NCI-H1930 (cell line): Measurements from ENCODE around the gene LIMK1.
"Not testable (repeated sequence)": the region's sequence is repeated elsewhere in the genome, so short reads cannot be mapped to it uniquely, and the experiment has no call there.

Experiments used
- DNase-seq, 2 experiments: peaks; one replicate each; lab custom pipeline; 2025; lab: John Stamatoyannopoulos, UW

The LIMK1 gene

DNA sequence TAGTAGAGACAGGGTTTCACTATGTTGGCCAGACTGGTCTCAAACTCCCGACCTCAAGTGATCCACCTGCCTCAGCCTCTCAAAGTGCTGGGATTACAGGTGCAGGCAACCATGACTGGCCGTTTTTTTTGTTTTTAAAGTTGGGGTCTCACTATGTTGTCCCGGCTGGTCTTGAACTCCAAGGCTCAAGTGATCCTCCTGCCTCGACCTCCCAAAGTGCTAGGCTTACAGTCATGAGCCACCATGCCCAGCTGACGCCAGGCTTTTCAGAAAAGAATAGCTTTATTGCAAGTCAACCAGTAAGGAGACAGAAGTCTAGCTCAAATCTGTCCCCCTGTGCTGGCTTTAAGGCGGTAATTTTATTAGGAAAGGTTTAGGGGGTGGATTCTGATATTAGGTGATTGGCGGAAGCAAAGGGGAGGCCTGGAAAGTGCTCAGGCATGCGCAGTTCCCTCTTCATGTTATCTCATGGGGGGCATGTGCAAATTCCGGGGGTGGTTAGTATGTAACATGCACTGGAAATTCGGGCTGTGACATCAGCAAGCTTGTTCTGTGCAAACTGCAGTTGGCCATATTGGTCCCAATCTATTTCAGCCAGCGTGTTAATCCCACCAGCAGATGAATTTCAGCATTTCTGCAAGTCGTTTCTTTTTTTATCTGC, 42.7 kb downstream of the LIMK1 start:
- no peak for DNase-seq

DNA sequence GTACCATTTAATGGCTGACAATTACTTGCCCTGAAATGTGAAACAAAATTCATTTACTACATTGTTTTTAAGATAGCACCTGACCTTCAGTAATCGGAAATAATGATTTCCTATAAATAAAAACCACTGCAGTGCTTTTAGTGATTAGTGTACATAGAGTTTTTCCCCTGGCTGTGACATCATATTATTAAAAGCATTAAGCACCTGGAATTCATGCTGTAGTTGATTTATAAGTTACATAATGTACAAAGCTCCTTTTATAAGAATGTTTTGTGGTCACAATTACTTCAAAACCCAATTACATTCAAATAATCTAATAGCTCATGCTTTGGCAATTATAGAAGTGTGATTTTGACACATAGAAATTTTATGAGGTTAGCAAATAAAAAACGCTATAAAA, 46.3 kb downstream of the LIMK1 start:
- no peak for DNase-seq

DNA sequence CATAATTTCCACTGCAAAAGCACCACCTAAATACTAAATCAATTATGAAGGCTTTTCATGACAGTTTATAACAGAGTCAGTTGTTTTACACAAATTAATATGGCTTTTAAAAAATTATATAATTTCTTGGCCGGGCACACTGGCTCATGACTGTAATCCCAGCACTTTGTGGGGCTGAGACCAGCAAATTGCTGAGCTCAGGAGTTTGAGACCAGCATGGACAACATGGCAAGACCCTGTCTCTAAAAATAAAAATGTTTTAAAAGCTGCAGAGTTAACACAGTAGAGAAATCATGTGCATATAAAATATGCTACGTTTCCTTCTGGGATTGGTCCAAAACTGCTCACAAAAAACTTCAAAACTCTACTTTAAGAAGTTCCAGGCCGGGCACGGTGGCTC, 46.9 kb downstream of the LIMK1 start:
- no peak for DNase-seq

DNA sequence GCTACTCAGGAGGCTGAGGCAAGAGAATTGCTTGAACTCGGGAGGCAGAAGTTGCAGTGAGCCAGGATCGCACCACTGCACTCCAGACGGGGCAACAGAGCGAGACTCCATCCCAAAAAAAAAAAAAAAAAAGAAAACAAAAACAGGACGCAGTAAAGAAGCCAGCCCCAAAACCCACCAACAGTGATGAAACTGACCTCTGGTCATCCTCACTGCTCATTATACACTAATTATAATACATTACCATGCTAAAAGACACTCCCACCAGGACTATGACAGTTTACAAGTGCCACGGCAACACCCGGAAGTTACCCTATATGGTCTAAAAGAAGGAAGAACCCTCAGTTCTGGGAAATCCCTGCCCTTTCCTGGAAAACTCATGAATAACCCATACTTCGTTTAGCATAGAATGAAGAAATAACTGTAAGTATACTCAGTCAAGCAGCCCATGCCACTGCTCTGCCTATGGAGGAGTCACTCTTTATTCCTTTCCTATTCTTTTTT, 50.6 kb downstream of the LIMK1 start:
- DNase-seq, result no peak

DNA sequence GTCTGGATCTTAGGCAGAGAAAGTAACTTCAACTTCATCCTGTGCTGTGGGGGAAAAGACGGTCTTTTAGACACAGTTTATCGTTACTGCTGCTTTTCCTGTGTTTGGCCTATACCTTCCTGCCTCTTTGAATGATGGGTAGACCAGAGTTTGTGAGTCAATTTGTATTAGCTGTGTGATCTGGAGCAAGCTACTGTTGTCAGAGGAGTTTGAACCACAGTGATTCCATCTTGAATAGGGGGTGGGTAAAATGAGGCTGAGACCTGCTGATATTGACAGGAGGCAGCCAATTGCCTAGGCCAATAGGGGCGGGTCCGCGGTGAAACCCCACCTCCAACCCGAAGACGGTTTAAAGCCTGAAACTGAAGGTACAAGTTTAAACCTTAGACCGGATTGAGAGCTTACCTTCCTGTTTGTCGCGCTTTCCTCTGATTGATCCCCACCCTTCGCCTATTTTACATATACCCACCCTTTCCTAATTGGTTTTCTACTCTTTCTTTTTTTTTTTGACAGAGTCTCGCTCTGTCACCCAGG, 54.8 kb downstream of the LIMK1 start:
- no peak for DNase-seq

DNA sequence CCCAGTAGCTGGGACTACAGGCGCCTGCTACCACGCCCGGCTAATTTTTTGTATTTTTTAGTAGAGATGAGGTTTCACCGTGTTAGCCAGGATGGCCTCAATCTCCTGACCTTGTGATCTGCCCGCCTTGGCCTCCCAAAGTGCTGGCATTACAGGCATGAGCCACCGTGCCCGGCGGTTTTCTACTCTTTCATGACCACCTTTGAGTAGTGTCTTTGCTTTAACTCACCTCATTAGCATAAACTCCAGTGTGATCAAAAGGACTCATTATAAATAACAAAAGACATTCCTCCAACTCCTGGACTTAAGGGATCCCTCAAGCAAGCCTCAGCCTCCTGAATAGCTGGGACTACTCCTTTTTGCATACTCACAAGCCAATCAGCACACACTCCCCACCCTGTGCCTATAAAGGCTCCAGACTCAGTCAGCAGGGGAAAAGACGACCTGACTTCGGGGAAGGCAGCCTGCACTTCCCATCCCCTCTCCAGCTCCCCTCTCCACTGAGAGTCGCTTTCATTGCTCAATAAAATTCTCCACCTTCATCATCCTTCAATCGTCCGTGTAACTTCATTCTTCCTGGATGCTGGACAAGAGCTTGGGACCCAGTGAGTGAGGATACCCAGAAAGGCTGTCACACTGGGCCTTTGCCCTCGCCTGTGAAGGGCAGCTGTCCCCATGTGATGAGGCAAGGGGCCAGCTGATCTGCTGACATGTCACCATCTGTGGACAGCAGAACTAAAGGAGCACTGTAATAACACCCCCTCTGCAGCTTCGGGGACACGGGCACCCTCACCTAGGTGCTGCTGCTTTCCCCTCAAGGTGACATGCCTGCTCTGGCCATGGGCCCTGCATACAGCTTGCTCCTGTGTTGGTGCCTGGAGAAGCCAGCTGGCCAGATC, 55.6 kb downstream of the LIMK1 start:
- no peak for DNase-seq

DNA sequence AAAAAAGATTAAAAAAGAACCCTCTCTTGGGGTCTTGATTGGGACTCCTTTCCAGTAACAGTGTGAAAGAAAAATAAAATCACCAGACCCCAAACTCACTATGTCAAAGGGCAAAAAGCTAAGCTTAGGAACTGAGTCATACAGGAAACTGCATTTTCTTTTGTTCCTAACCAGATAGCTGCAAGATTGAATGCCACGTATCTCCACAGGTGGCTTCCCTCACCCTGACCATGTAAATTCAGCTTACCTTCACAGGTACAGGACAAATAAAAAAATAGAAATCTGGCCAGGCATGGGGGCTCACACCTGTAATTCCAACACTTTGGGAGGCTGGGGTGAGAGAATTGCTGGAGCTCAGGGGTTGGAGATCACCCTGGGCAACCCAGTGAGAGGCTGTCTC, 58.1 kb downstream of the LIMK1 start:
- DNase-seq, result no peak

DNA sequence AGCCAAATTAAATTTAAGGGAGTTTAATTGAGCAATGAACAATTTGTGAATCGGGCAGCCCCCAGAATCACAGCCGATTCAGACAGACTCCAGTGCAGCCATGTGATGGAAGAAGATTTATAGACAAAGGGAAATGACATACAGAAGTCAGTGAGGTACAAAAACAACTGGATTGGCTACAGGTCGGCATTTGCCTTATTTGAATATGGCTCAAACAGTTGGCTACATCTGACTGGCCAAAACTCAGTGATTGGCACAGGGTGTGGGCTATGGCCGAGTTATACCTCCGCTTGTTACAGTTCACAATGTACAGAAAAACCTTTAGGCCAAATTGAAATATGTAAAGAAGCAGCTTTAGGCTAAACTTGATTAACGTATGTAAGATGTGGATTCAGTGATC, 59.8 kb downstream of the LIMK1 start:
- DNase-seq, result no peak

DNA sequence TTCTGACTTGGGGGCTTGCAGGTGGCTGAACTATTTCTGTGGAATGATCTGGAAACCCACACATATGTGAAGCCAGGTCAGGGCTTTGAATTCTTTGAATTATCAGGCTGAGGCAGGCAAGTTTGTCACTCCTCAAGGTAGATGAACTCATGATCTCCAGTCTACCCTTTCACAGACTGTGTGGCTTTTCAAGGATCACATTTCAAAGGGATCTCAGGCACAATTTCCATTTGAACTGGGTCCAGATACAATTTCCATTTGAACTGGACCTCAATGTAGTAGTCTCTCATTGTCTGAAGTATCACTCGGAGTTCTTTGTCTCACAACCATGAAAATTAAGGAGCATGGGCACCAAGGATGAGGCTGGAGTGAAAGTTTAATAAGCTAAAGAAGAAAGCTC, 64.9 kb downstream of the LIMK1 start:
- no peak for DNase-seq

DNA sequence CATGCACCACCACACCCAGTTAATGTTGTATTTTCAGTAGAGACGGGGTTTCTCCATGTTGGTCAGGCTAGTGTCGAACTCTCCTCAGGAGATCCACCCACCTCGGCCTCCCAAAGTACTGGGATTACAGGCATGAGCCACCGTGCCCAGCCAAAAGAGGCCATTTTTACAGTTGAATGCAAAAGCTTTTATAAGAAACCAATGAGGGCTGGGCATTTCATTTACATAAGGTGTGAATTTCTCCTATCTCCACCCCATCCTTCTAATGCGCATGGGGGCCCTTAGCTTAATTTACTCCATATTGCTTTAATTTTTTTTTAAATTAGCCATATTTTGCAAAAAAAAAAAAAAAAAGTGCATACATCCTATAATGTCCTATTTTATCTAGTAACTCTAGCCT, 65.5 kb downstream of the LIMK1 start:
- no peak for DNase-seq

DNA sequence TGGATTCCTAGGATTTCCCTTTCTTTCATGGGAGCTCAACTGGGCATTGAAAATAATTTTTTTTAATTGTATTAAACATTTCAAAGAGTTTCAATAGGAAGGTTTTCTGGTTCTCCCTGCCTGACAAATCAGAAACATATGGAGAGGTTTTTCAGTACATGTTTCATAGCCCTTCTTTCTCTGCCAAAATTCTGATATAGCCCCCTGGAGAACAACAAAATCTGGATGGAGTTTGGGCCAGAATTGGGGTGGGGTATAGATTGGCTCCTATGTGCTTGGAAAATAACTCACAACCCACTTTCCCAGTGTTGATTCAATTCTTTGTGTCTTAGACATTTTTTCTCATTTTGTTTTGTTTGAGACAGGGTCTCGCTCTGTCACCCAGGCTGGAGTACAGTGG, 66.0 kb downstream of the LIMK1 start:
- DNase-seq, result no peak

DNA sequence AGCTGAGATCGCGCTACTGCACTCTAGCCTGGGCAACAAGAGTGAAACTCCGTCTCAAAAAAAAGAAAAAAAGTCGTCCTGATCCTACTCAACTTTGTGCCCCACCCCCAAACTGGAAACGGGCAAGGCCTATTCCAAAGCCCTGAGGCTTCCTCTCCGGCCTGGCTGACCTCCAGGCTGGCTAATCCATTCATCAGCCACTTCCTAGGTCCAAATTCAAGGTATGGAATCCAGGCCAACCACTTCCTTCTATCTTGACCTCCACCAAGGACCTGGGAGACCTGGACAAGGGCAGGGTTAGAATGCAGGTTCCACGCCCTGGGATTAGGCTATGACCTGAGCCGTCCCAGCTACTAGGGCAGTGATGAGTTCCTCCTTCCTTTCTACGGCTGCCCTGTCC, 70.1 kb downstream of the LIMK1 start:
- no peak for DNase-seq

DNA sequence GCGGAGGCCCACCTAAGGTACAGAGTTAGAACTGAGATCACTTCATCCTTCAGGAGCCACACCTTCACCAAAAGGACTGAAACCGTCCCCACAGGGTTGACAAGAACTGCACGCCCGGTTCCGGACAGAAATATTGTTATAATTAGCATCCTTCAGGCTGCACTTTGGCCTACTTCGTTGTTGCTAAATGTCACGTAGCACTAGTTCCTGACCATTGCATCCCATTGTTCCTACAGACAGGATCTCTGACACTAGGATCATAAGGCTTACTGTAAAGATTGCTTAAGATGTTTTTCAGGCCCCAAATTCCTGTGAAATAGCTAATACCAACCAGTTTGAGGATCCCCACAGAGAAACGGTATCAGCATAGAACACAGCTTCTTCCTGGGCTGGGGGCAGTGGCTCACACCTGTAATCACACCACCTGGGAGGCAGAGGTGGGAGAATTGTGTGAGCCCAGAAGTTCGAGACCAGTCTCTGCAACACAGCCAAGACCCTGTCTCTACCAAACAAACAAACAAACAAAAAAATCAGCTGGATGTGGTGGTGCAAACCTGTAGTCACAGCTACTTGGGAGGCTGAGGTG, 72.3 kb downstream of the LIMK1 start:
- no peak for DNase-seq

DNA sequence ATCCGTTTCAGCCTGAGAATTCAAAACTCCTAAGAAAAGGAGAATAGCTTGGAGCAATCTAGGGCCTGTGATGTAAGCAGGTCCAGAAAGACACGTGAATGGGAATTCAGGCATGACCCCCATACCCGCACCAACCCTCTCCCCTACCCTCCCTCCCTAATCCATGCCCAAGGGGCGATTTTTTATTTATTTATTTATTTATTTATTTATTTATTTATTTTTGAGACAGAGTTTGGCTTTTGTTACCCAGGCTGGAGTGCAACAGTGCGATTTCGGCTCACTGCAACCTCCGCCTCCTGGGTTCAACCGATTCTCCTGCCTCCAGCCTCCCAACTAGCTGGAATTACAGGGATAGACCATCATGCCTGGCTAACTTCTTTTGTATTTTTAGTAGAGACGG, 74.0 kb downstream of the LIMK1 start:
- no peak for DNase-seq

DNA sequence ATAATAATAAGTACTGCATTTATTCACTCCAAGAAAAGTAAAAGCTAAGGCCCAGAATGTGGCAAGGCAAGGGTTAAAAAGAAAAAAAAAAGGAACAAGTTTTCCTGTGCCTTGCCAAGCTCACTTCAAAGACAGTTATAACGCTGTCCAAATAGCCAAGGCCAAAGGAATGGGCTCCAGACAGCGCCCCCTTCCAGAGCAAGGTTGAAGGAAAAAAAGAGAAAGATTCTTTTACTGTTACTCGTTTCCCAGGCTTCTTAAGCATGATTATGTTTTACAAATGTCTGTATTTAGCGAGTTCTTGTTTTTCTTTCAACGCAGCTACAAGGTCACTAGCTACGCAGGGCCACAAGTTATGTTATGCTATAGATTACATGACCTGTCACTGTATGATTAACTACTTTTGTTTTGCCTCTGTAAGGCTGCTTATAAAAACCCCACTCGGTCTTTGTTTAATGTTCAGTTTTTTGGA, 81.4 kb downstream of the LIMK1 start:
- no peak for DNase-seq

DNA sequence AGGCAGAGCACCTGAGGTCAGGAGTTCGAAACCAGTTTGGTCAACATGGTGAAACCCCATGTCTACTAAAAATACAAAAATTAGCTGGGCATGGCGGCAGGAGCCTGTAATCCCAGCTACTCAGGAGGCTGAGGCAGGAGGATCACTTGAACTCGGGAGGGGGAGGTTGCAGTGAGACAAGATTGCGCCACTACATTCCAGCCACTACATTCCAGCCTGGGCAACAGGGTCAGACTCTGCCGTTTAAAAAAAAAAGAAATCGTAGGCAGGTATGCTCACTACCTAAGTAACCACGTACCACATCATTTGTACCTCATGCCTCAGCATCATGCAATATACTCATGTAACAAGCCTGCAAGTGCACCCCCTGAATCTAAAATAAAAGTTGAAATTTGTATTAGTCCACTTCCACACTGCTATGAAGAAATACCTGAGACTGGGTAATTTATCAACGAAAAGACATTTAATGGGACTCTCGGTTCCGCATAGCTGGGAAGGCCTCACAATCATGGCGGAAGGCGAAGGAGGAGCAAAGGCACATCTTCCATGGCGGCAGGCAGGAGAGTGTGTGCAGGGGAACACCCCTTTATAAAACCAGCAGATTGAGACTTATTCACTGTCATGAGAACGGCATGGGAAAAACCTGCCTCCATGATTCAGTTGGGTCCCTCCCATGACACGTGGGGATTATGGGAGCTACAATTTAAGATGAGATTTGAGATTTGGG, 82.4 kb downstream of the LIMK1 start:
- no peak for DNase-seq

DNA sequence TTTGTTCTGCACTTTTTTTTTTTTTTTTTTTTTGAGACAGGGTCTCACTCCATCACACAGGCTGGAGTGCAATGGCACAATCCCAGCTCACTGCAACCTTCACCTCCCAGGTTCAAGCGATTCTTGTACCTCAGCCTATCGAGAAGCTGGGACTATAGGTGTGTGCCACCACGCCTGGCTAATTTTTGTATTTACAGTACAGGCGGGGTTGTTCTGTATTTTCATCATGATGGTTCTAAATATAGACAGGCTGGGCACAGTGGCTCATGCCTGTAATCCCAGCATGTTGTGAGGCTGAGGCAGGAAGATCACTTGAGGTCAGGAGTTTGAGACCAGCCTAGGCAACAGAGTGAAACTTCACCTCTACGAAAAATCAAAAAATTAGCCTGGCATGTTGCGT, 83.7 kb downstream of the LIMK1 start:
- not testable (repeated sequence) for DNase-seq
